Liver (tissue), 3 donors: ENCODE measurements around the gene FAM131C.

Experiments used
- ATF3 ChIP-seq: IDR thresholded peaks from 2 replicates; pipeline ENCODE4 v1.6.1; 2016; ENCODE audit warnings: antibody characterized with exemption
- CTCF ChIP-seq: fragments of 150-350 bp; IDR thresholded peaks from 2 replicates; pipeline ENCODE4 v1.5.1; 2017; ENCODE audit warnings: improper control_type of control experiment, low read depth, low read length; ENCODE audit not compliant: missing input control
- FOXA1 ChIP-seq: IDR thresholded peaks from 2 replicates; pipeline ENCODE4 v1.6.1; 2016; ENCODE audit warnings: antibody characterized with exemption
- HNF4A ChIP-seq, 2 donors: conservative IDR thresholded peaks; 2 replicates each; pipeline ENCODE4 v1.6.1; 2016; ENCODE audit warnings: antibody characterized with exemption in 2 of 2, mild to moderate bottlenecking in 2 of 2
- HNF4G ChIP-seq: IDR thresholded peaks from 2 replicates; pipeline ENCODE4 v1.6.1; 2016; ENCODE audit warnings: antibody characterized with exemption
- JUND ChIP-seq, 2 donors: IDR thresholded peaks; 2 replicates each; pipeline ENCODE4 v1.6.1; 2016; ENCODE audit warnings: antibody characterized with exemption in 2 of 2
- RAD21 ChIP-seq, 2 donors: IDR thresholded peaks; 2 replicates each; pipeline ENCODE4 v1.6.1; 2016; ENCODE audit warnings: antibody characterized with exemption in 2 of 2, mild to moderate bottlenecking in 2 of 2
- REST ChIP-seq: IDR thresholded peaks from 2 replicates; pipeline ENCODE4 v1.6.1; 2016; ENCODE audit warnings: antibody characterized with exemption, mild to moderate bottlenecking
- SP1 ChIP-seq: IDR thresholded peaks from 2 replicates; pipeline ENCODE4 v1.6.1; 2018; ENCODE audit warnings: antibody characterized with exemption, mild to moderate bottlenecking
- TAF1 ChIP-seq: conservative IDR thresholded peaks from 2 replicates; pipeline ENCODE4 v1.6.1; 2016; ENCODE audit warnings: antibody characterized with exemption, mild to moderate bottlenecking
- YY1 ChIP-seq: IDR thresholded peaks from 2 replicates; pipeline ENCODE4 v1.6.1; 2016; ENCODE audit warnings: antibody characterized with exemption, mild to moderate bottlenecking
- ZBTB33 ChIP-seq: IDR thresholded peaks from 2 replicates; pipeline ENCODE4 v1.6.1; 2016; ENCODE audit warnings: antibody characterized with exemption
- donor health status: healthy.
- donor health status: healthy.

GRCh38 chr1:16110456-16110855, 37.0 kb upstream of the FAM131C start:
- no peak for TF ChIP-seq CTCF
- no peak for TF ChIP-seq REST
- TF ChIP-seq HNF4G = no peak
- no peak for TF ChIP-seq ZBTB33
- no peak for TF ChIP-seq HNF4A (conservative IDR thresholded peaks at IDR 0.05)
- no peak for TF ChIP-seq JUND (IDR thresholded peaks at IDR 0.05)
- no peak for TF ChIP-seq TAF1
- TF ChIP-seq YY1 = no peak
- TF ChIP-seq ATF3 = no peak
- TF ChIP-seq RAD21 (IDR thresholded peaks at IDR 0.05) = no peak
- TF ChIP-seq SP1 = no peak
- no peak for TF ChIP-seq FOXA1
